Fibroblast of skin of abdomen (primary cell): ENCODE measurements around the gene CEP170B.
"Not testable (repeated sequence)": the region's sequence is repeated elsewhere in the genome, so short reads cannot be mapped to it uniquely, and the experiment has no call there.

Experiments
- DNase-seq: peaks from one replicate; pipeline ENCODE4 v3.0.0-alpha.2; 2013

CEP170B gene

GRCh38 chr14:104892531-104893434 lies 27.7 kb downstream of the CEP170B start:
- no peak for DNase-seq

- no peak for DNase-seq
Measured at GRCh38 chr14:104893435-104894207, 28.6 kb downstream of the CEP170B start.

- no peak for DNase-seq
Measured at GRCh38 chr14:104894331-104895206, 29.5 kb downstream of the CEP170B start.

- DNase-seq = no peak
Measured at GRCh38 chr14:104895207-104895785, 30.2 kb downstream of the CEP170B start.

- DNase-seq = no peak
Measured at GRCh38 chr14:104895786-104896661, 31.0 kb downstream of the CEP170B start.

- DNase-seq = no peak
Measured at GRCh38 chr14:104897330-104898194, 32.5 kb downstream of the CEP170B start.

GRCh38 chr14:104898195-104898558 lies 33.1 kb downstream of the CEP170B start:
- no peak for DNase-seq

GRCh38 chr14:104898870-104899510 lies 33.9 kb downstream of the CEP170B start:
- DNase-seq = peak; percentile 13

- no peak for DNase-seq
Measured at GRCh38 chr14:104899781-104900180, 34.7 kb downstream of the CEP170B start.

- no peak for DNase-seq
Measured at GRCh38 chr14:104900639-104901512, 35.8 kb downstream of the CEP170B start.

GRCh38 chr14:104903990-104904389 lies 38.9 kb downstream of the CEP170B start:
- DNase-seq = no peak

GRCh38 chr14:104904650-104905578 lies 39.8 kb downstream of the CEP170B start:
- DNase-seq = not testable (repeated sequence)

- not testable (repeated sequence) for DNase-seq
Measured at GRCh38 chr14:104905579-104905933, 40.5 kb downstream of the CEP170B start.

- no peak for DNase-seq
Measured at GRCh38 chr14:104908303-104908702, 43.2 kb downstream of the CEP170B start.

- no peak for DNase-seq
Measured at GRCh38 chr14:104912053-104912452, 47.0 kb downstream of the CEP170B start.

GRCh38 chr14:104913435-104913834 lies 48.4 kb downstream of the CEP170B start:
- DNase-seq = no peak

- DNase-seq = no peak
Measured at GRCh38 chr14:104917116-104917515, 52.0 kb downstream of the CEP170B start.

GRCh38 chr14:104917993-104918392 lies 52.9 kb downstream of the CEP170B start:
- DNase-seq = no peak
